CD8-positive, alpha-beta memory T cell (primary cell): ENCODE data around the gene GLMP. TPM values are rescaled to one million over a fixed set of nuclear protein-coding genes. Genes with fewer than 3 reads are reported as not detected.

ENCODE experiments used
- CTCF ChIA-PET: fragments of 350-600 bp; sonication (Branson Sonifier 250); formaldehyde crosslinking; loops from one replicate; lab custom pipeline; 2021; ENCODE audit warnings: antibody characterized with exemption; lab: Charles Lee
- POLR2A ChIA-PET: fragments of 350-600 bp; sonication (Branson Sonifier 250); formaldehyde crosslinking; loops from one replicate; lab custom pipeline; 2021; ENCODE audit warnings: antibody characterized with exemption; lab: Charles Lee
- DNase-seq, 5 donors: peaks; one replicate each; pipeline versions ENCODE4 v3.0.0 to v3.0.0-alpha.2; 2020 to 2022; ENCODE audit warnings: mixed read lengths in 1 of 5
- H3K27ac ChIP-seq: one replicate; pipeline ENCODE4 v1.7.0; 2013; ENCODE audit warnings: low read depth, mild to moderate bottlenecking, low read length, moderate library complexity
- H3K27me3 ChIP-seq: 2 replicates; pipeline ENCODE4 v1.7.0; 2013; ENCODE audit warnings: low read length, mild to moderate bottlenecking; ENCODE audit not compliant: insufficient read depth, poor library complexity, severe bottlenecking
- H3K36me3 ChIP-seq: 2 replicates; pipeline ENCODE4 v1.7.0; 2013; ENCODE audit warnings: mild to moderate bottlenecking, low read length, moderate library complexity; ENCODE audit not compliant: insufficient read depth
- H3K4me1 ChIP-seq: 2 replicates; pipeline ENCODE4 v1.7.0; 2013; ENCODE audit warnings: mild to moderate bottlenecking, low read length, moderate library complexity; ENCODE audit not compliant: insufficient read depth
- H3K4me3 ChIP-seq: 2 replicates; pipeline ENCODE4 v1.7.0; 2013; ENCODE audit warnings: mild to moderate bottlenecking, low read length
- H3K9me3 ChIP-seq: 2 replicates; pipeline ENCODE4 v1.7.0; 2013; ENCODE audit warnings: mild to moderate bottlenecking, low read length
- H3K27ac Mint-ChIP-seq, 8 donors: one replicate each; pipeline ENCODE4 v1.8.0; 2020 to 2021; ENCODE audit warnings: mixed read lengths in 8 of 8, mild to moderate bottlenecking in 6 of 8, inconsistent platforms in 3 of 8, moderate library complexity in 3 of 8
- H3K27me3 Mint-ChIP-seq, 2 donors: one replicate each; pipeline ENCODE4 v1.8.0; 2020 to 2021; ENCODE audit warnings: mixed read lengths in 2 of 2, mild to moderate bottlenecking in 1 of 2, moderate library complexity in 1 of 2
- H3K36me3 Mint-ChIP-seq, 3 donors: one replicate each; pipeline ENCODE4 v1.8.0; 2020 to 2021; ENCODE audit warnings: mixed read lengths in 3 of 3, inconsistent platforms in 1 of 3, mild to moderate bottlenecking in 1 of 3
- H3K4me1 Mint-ChIP-seq, 3 donors: one replicate each; pipeline ENCODE4 v1.8.0; 2020 to 2021; ENCODE audit warnings: mixed read lengths in 3 of 3, inconsistent platforms in 1 of 3, mild to moderate bottlenecking in 1 of 3
- H3K4me3 Mint-ChIP-seq, 7 donors: one replicate each; pipeline ENCODE4 v1.8.0; 2020 to 2021; ENCODE audit warnings: mixed read lengths in 7 of 7, mild to moderate bottlenecking in 6 of 7, moderate library complexity in 4 of 7, inconsistent platforms in 2 of 7
- H3K9me3 Mint-ChIP-seq, 5 donors: one replicate each; pipeline ENCODE4 v1.8.0; 2020 to 2022; ENCODE audit warnings: mixed read lengths in 5 of 5, mild to moderate bottlenecking in 3 of 5, moderate library complexity in 2 of 5, inconsistent platforms in 1 of 5
- polyA plus RNA-seq: library from polyadenylated mRNA; unstranded; fragments of 300-500 nt; fragmentation: Illumina TruSeq; gene quantifications from one replicate; pipeline ENCODE4 v1.2.3, GENCODE V29; 2021
- total RNA-seq, 2 experiments: library from RNA; stranded (reverse); gene quantifications; one replicate each; pipeline ENCODE4 v1.2.3, GENCODE V29; 2021

Gene GLMP
- total and polyA plus RNA-seq, 3 experiments from 2014 or later: 18.9 to 20.9 (median 19.5) TPM

DNA sequence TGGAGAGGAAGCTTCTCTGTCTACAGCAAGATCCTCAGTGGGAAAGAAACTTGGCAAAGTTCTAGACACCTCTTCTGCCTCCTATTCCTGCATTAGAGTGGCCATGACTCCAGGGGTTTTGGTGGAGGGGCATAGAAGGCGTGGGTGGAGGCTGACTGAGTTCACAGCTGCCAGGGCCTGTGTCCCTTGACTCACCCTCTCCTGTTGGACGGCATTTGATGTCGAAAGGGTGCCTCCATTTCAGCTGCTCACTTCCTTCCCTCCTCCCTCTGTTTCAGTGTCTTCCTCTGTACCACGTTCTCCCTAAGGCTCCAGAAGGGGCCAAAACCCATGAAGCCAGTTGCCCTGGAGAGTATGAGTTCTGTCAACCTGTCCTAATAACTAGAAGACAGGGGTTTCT, 10.7 kb downstream of the GLMP start:
- H3K4me1 Mint-ChIP-seq: peaks cover 39 to 47% (median 39%) of the 10 kb centered on the region in 3 donors
- peaks cover 0 to 29% (median 3%) of the 10 kb centered on the region in 3 donors for H3K36me3 Mint-ChIP-seq
- CTCF ChIA-PET: no interaction called here
- no peak for DNase-seq
- H3K27me3 ChIP-seq: no peaks in the 10 kb centered on the region
- H3K4me1 ChIP-seq: peaks cover 29% of the 10 kb centered on the region
- H3K27ac Mint-ChIP-seq: peak overlapping the region in 1 of 8 donors; percentile 96
- H3K27ac ChIP-seq: no peak overlapping the region
- H3K9me3 ChIP-seq: no peaks in the 10 kb centered on the region
- peak overlapping the region in 1 of 7 donors; percentile 63 for H3K4me3 Mint-ChIP-seq
- H3K9me3 Mint-ChIP-seq: no peaks in the 10 kb centered on the region
- H3K27me3 Mint-ChIP-seq: no peaks in the 10 kb centered on the region
- POLR2A ChIA-PET: no interaction called here
- H3K36me3 ChIP-seq: no peaks in the 10 kb centered on the region
- H3K4me3 ChIP-seq: no peak overlapping the region

DNA sequence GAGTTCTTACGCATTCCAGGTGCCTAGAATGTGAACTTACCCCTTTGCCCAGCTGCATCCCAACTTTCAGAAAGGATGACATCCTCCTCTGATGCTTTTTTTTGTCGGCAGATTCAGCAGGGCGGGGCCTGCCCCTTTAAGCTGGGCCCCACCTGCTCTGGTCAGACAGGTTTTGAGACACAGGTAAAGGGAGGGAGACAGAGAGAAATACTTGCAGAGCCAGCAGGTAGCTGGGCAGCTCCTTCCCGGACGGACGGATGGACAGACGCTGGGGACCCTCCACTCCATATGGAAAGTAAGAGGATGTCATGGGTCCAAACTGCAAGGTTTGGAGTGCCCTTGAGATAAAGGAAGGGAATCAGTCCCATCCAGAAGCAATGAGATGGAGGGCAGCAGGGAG, 11.4 kb downstream of the GLMP start, which contains the start of gene TMEM79:
Gene TMEM79, plus strand, starts transcription at position 214 of the 400 bp plus-strand sequence. CDS start 902 bp downstream, outside the sequence.
- H3K27ac Mint-ChIP-seq: peak within 1 kb of the TSS; percentile 89 to 97 (median 94)
- DNase-seq: no peak
- H3K27me3 Mint-ChIP-seq: no peaks in the 10 kb centered on the region
- peaks cover 0 to 29% (median 0%) of the 10 kb centered on the region in 3 donors for H3K36me3 Mint-ChIP-seq
- Histone ChIP-seq H3K27me3 (no peaks in the 10 kb centered on the region), H3K9me3 (no peaks in the 10 kb centered on the region), H3K4me1 (peaks cover 29% of the 10 kb centered on the region), H3K36me3 (no peaks in the 10 kb centered on the region), H3K4me3 (peak within 1 kb of the TSS; percentile 92), H3K27ac (peak within 1 kb of the TSS; percentile 74)
- POLR2A ChIA-PET: interaction anchor here (2.5 kb wide), 1 partner anchor 10 kb away, joined by 18 read pairs; the partner anchor contains the start of gene GLMP
- CTCF ChIA-PET: interaction anchor here (1.7 kb wide), 1 partner anchor 10 kb away, joined by 6 read pairs; no protein-coding TSS in a partner anchor
- no peaks in the 10 kb centered on the region for H3K9me3 Mint-ChIP-seq
- peaks cover 39 to 48% (median 41%) of the 10 kb centered on the region in 3 donors for H3K4me1 Mint-ChIP-seq
- peak within 1 kb of the TSS; percentile 91 to 97 (median 95) for H3K4me3 Mint-ChIP-seq

DNA sequence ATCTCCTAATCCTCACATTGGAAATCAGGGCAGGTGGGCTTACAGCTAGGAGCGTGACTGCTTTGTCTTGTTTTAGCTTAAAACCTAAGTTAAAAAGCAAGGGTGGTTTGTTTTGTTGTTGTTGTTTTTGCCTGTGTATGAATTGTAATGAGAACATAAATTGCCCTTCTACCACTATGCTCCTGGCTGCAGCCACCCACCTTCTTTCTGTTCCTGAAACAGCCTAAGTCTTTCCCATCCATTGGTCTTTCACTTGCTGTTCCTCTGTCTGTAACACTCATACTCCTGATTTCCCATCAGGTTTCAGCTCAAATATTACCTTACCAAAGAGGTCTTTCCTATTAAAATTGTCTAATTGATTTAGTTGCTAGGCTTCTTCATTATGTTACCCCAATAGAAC, 12.0 kb downstream of the GLMP start:
- no peaks in the 10 kb centered on the region for H3K27me3 ChIP-seq
- Mint-ChIP-seq H3K27ac (peak overlapping the region; percentile 19 to 97 (median 94)), H3K9me3 (no peaks in the 10 kb centered on the region), H3K27me3 (no peaks in the 10 kb centered on the region), H3K4me3 (peak overlapping the region; percentile 91 to 97 (median 95)), H3K36me3 (peaks cover 0 to 28% (median 0%) of the 10 kb centered on the region in 3 donors), H3K4me1 (peaks cover 39 to 48% (median 41%) of the 10 kb centered on the region in 3 donors)
- no peak for DNase-seq
- ChIA-PET POLR2A (interaction anchor here (0.8 to 2.5 kb wide), 6 partner anchors 10 to 350 kb away, joined by 3 to 25 read pairs (median 4); partner anchors contain the start of genes GLMP, KHDC4, PMF1 and SLC25A44), CTCF (interaction anchor here (0.8 to 3.6 kb wide), 7 partner anchors 11 to 155 kb away, joined by 3 to 11 read pairs (median 4); no protein-coding TSS in a partner anchor)
- H3K9me3 ChIP-seq: no peaks in the 10 kb centered on the region
- no peak overlapping the region for H3K27ac ChIP-seq
- H3K4me3 ChIP-seq: peak overlapping the region; percentile 92
- H3K4me1 ChIP-seq: peaks cover 29% of the 10 kb centered on the region
- H3K36me3 ChIP-seq: peaks cover 5% of the 10 kb centered on the region

DNA sequence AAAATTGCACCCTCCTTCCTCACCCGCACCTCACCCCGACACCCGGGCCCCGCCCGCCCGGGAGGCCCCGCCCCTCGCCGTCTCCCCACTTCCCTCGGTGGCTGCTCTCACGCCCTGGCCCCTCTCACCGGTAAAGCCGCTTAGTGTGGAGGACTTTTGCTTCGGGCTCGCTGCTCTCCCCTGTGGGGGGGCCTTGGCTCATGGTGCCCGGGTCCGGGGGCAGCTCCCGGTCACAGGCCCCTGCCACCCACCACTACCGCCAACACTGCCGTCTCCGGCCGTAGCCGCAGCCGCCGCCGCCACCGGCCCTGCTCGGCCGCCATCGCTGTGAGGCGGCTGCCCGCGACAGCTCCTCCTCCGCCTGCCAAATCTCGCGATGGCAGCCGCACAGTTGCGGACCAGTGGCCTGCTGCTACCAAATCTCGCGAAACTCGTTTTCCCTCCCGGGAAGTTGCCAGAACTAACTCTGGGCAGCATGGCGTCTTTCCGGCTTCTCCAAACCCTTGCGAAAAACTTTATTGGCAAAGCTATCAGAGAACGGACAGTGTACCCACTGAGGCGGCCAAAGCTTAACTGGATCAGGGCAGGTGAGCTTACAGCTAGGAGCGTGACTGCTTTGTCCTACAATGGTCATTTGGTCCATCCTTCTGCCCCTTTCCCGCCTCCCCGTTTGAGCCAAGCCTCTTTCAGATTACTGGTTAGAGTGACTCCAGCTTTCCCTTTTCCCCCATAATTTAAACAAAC, 12.8 kb downstream of the GLMP start, which contains the start of gene SMG5:
Gene SMG5, minus strand, starts transcription at position 347 of the 744 bp plus-strand sequence. Its CDS starts 145 bp downstream, at position 202.
- POLR2A ChIA-PET: interaction anchor here (0.6 to 2.5 kb wide), 13 partner anchors 9 to 454 kb away, joined by 3 to 25 read pairs (median 4); partner anchors contain the start of genes GLMP, KHDC4, PMF1 and SLC25A44
- Histone ChIP-seq H3K9me3 (no peaks in the 10 kb centered on the region), H3K36me3 (peaks cover 13% of the 10 kb centered on the region), H3K4me3 (peak within 1 kb of the TSS; percentile 92), H3K27ac (peak within 1 kb of the TSS; percentile 74), H3K4me1 (peaks cover 29% of the 10 kb centered on the region), H3K27me3 (no peaks in the 10 kb centered on the region)
- Mint-ChIP-seq H3K27me3 (no peaks in the 10 kb centered on the region), H3K4me3 (peak within 1 kb of the TSS; percentile 91 to 97 (median 95)), H3K36me3 (peaks cover 0 to 36% (median 0%) of the 10 kb centered on the region in 3 donors), H3K9me3 (no peaks in the 10 kb centered on the region), H3K4me1 (peaks cover 42 to 51% (median 44%) of the 10 kb centered on the region in 3 donors), H3K27ac (peak within 1 kb of the TSS; percentile 89 to 97 (median 94))
- CTCF ChIA-PET: interaction anchor here (0.8 to 3.6 kb wide), 8 partner anchors 10 to 155 kb away, joined by 3 to 11 read pairs (median 4); no protein-coding TSS in a partner anchor
- DNase-seq: peak; percentile 94 to 98 (median 96)

DNA sequence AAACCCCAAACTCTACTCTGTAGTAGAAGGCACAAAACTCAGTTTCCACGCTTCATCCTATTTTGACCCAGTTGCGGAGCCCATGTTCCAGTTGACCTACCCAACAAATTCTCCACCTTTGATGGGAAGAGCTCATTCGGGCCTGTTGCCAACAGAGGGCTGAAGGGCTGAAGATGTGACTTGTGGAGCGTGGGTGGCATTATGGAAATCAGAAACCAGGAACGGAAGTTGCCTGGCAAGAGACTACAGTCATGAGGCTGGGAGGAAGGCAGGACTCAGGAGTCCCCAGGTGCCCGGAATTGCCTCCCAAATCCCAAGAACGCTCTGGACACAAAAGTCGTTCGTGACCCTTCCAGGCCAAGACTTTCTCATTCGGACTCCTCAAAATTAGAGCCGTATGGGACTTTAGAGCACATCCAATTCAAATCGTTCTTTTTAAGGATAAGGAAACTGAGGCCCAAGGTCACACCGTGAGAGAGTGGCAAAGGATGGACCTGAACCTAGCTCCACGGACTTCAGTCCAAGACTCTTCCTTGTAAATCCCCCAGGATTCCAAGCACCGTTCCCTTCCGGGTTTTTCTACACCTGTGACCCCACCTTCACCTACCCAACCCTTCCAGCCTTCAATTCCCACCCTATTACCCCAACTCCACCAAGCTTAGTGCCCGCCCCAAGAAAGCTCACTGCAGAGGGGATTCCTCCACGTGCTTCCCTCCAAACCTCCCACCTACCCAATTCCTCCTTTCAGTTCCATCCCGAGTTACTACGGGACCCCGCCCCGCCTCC, 13.6 kb downstream of the GLMP start:
- peaks cover 0 to 44% (median 2%) of the 10 kb centered on the region in 3 donors for H3K36me3 Mint-ChIP-seq
- H3K4me3 Mint-ChIP-seq: peak overlapping the region; percentile 91 to 97 (median 95)
- CTCF ChIA-PET: interaction anchor here (0.9 to 3.6 kb wide), 7 partner anchors 9 to 164 kb away, joined by 3 to 11 read pairs (median 4); no protein-coding TSS in a partner anchor
- H3K36me3 ChIP-seq: peaks cover 19% of the 10 kb centered on the region
- DNase-seq: no peak
- no peaks in the 10 kb centered on the region for H3K9me3 ChIP-seq
- peak overlapping the region; percentile 89 to 97 (median 94) for H3K27ac Mint-ChIP-seq
- peak overlapping the region; percentile 92 for H3K4me3 ChIP-seq
- peaks cover 29% of the 10 kb centered on the region for H3K4me1 ChIP-seq
- H3K27ac ChIP-seq: peak overlapping the region; percentile 74
- no peaks in the 10 kb centered on the region for H3K27me3 Mint-ChIP-seq
- POLR2A ChIA-PET: interaction anchor here (0.6 to 2.5 kb wide), 10 partner anchors 8 to 453 kb away, joined by 3 to 25 read pairs (median 4); partner anchors contain the start of genes CCT3, GLMP, PMF1 and SLC25A44
- H3K4me1 Mint-ChIP-seq: peaks cover 42 to 52% (median 45%) of the 10 kb centered on the region in 3 donors
- H3K27me3 ChIP-seq: no peaks in the 10 kb centered on the region
- H3K9me3 Mint-ChIP-seq: no peaks in the 10 kb centered on the region

DNA sequence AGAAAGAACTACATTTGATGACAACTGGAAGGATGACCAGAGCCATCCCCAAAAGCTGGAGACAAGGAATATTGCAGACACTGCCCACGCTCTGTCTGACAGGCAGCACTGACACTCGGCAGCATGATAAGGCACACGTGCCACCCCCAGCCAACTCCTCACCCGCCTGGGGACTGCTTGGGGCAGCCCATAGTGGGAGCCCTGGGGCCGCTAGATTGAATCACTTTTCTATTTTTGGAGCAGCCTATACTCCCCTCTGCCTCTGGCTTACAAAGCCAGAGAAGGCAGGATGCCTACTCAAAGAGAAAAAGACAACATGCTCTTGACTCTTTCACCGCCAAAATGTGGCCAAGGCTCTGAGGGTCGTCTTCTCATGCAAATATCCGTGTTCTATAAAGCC, 14.2 kb downstream of the GLMP start:
- peak in 4 of 5 donors; percentile 4 to 57 (median 15) for DNase-seq
- Mint-ChIP-seq H3K27me3 (no peaks in the 10 kb centered on the region), H3K4me1 (peaks cover 42 to 52% (median 45%) of the 10 kb centered on the region in 3 donors), H3K9me3 (no peaks in the 10 kb centered on the region), H3K4me3 (peak overlapping the region; percentile 91 to 97 (median 95)), H3K27ac (peak overlapping the region; percentile 89 to 97 (median 94)), H3K36me3 (peaks cover 0 to 48% (median 2%) of the 10 kb centered on the region in 3 donors)
- ChIA-PET POLR2A (interaction anchor here (1.0 kb wide), 1 partner anchor 57 kb away, joined by 3 read pairs; the partner anchor contains the start of genes CCT3 and TSACC), CTCF (interaction anchor here (1.1 to 3.6 kb wide), 3 partner anchors 8 to 165 kb away, joined by 3 to 11 read pairs (median 3); no protein-coding TSS in a partner anchor)
- peaks cover 29% of the 10 kb centered on the region for H3K4me1 ChIP-seq
- peak overlapping the region; percentile 92 for H3K4me3 ChIP-seq
- no peaks in the 10 kb centered on the region for H3K27me3 ChIP-seq
- H3K36me3 ChIP-seq: peaks cover 25% of the 10 kb centered on the region
- peak overlapping the region; percentile 74 for H3K27ac ChIP-seq
- no peaks in the 10 kb centered on the region for H3K9me3 ChIP-seq

DNA sequence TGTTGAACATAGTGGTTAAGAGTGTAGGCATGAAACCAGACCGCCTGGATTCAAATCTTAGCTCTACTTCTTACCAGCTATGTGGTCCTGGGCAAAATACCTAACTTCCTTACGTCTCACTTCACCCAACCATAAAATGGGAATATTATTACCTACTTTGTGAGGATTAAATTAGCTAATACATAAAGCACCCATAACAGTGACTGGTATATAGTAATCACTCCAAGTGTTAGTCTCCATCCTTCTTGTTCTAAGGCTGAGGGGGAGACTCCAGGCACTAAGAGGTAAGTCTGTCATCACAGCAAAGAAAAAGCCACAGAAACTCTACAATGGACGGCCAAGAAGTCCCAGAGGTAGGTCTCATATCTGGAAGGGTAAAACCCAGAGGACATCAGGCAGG, 15.6 kb downstream of the GLMP start:
- Mint-ChIP-seq H3K9me3 (no peaks in the 10 kb centered on the region), H3K36me3 (peaks cover 0 to 57% (median 3%) of the 10 kb centered on the region in 3 donors), H3K27me3 (no peaks in the 10 kb centered on the region), H3K27ac (peak overlapping the region in 5 of 8 donors; percentile 3 to 58 (median 48)), H3K4me3 (peak overlapping the region in 5 of 7 donors; percentile 10 to 95 (median 50)), H3K4me1 (peaks cover 42 to 52% (median 45%) of the 10 kb centered on the region in 3 donors)
- ChIA-PET POLR2A (no interaction called here), CTCF (interaction anchor here (3.6 kb wide), 1 partner anchor 7 kb away, joined by 11 read pairs; no protein-coding TSS in a partner anchor)
- no peak overlapping the region for H3K4me3 ChIP-seq
- H3K4me1 ChIP-seq: peaks cover 29% of the 10 kb centered on the region
- H3K36me3 ChIP-seq: peaks cover 35% of the 10 kb centered on the region
- H3K27ac ChIP-seq: no peak overlapping the region
- DNase-seq: no peak
- H3K27me3 ChIP-seq: no peaks in the 10 kb centered on the region
- no peaks in the 10 kb centered on the region for H3K9me3 ChIP-seq
